Osteocyte (in vitro differentiated cells): ENCODE results near the gene RAB40A. TPM values are rescaled to one million over a fixed set of nuclear protein-coding genes. Genes with fewer than 3 reads are reported as not detected.
"Not testable (repeated sequence)": the region's sequence is repeated elsewhere in the genome, so short reads cannot be mapped to it uniquely, and the experiment has no call there.

Source experiments
- DNase-seq: peaks from one replicate; pipeline ENCODE4 v3.0.0; 2021; ENCODE audit warnings: mixed read lengths; ENCODE audit not compliant: unreplicated experiment; ENCODE audit errors: extremely low spot score
- H3K27ac Mint-ChIP-seq: one replicate; pipeline ENCODE4 v1.8.0; 2021; ENCODE audit warnings: mild to moderate bottlenecking, mixed read lengths; ENCODE audit not compliant: unreplicated experiment
- H3K27me3 Mint-ChIP-seq: one replicate; pipeline ENCODE4 v1.8.0; 2021; ENCODE audit warnings: mixed read lengths; ENCODE audit not compliant: unreplicated experiment
- H3K36me3 Mint-ChIP-seq: one replicate; pipeline ENCODE4 v1.8.0; 2021; ENCODE audit warnings: mixed read lengths; ENCODE audit not compliant: unreplicated experiment
- H3K4me1 Mint-ChIP-seq: one replicate; pipeline ENCODE4 v1.8.0; 2021; ENCODE audit warnings: mixed read lengths; ENCODE audit not compliant: unreplicated experiment
- H3K4me3 Mint-ChIP-seq: one replicate; pipeline ENCODE4 v1.8.0; 2021; ENCODE audit warnings: mild to moderate bottlenecking, moderate library complexity, mixed read lengths; ENCODE audit not compliant: unreplicated experiment
- H3K9me3 Mint-ChIP-seq: one replicate; pipeline ENCODE4 v1.8.0; 2021; ENCODE audit warnings: mixed read lengths; ENCODE audit not compliant: unreplicated experiment
- CTCF ChIP-seq: fragments of 200-600 bp; sonication (generic); IDR thresholded peaks from 2 replicates; pipeline ENCODE4 v1.5.0; 2021; ENCODE audit warnings: antibody characterized with exemption, mild to moderate bottlenecking, moderate library complexity
- total RNA-seq: library from RNA; stranded (reverse); gene quantifications from 2 replicates; pipeline ENCODE4 v1.2.1, GENCODE V29; 2021

RAB40A gene
- total RNA-seq, 1 donor from 2014 or later = 0.24 TPM

- Mint-ChIP-seq H3K4me3 (peak overlapping the region; percentile 55), H3K9me3 (peaks cover 2% of the 10 kb centered on the region), H3K27me3 (no peaks in the 10 kb centered on the region), H3K36me3 (no peaks in the 10 kb centered on the region), H3K27ac (peak overlapping the region; percentile 67), H3K4me1 (peaks cover 3% of the 10 kb centered on the region)
- no peak for DNase-seq
- peak; percentile 39 for TF ChIP-seq CTCF
These were observed 55.1 kb downstream of the RAB40A start for GRCh38 chrX:103464072-103464773.

- peaks cover 6% of the 10 kb centered on the region for H3K9me3 Mint-ChIP-seq
- DNase-seq = no peak
- no peak overlapping the region for H3K27ac Mint-ChIP-seq
- H3K4me3 Mint-ChIP-seq = no peak overlapping the region
- no peak for TF ChIP-seq CTCF
- no peaks in the 10 kb centered on the region for H3K36me3 Mint-ChIP-seq
- H3K4me1 Mint-ChIP-seq = peaks cover 3% of the 10 kb centered on the region
- H3K27me3 Mint-ChIP-seq = no peaks in the 10 kb centered on the region
These were observed 58.1 kb downstream of the RAB40A start for GRCh38 chrX:103461156-103461555.

- DNase-seq, H3K27me3 Mint-ChIP-seq, H3K9me3 Mint-ChIP-seq, H3K4me1 Mint-ChIP-seq, H3K36me3 Mint-ChIP-seq, H3K4me3 Mint-ChIP-seq, H3K27ac Mint-ChIP-seq: not testable (repeated sequence)
These were observed 59.1 kb downstream of the RAB40A start for GRCh38 chrX:103460001-103460755.

GRCh38 chrX:103453655-103454054 is 65.6 kb downstream of the RAB40A start:
- no peak for DNase-seq
- TF ChIP-seq CTCF = no peak
- Mint-ChIP-seq H3K9me3 (peaks cover 8% of the 10 kb centered on the region), H3K27me3 (no peaks in the 10 kb centered on the region), H3K27ac (peak overlapping the region; percentile 81), H3K4me3 (no peak overlapping the region), H3K4me1 (peaks cover 8% of the 10 kb centered on the region), H3K36me3 (no peaks in the 10 kb centered on the region)

Other genes starting within 250 kb of the RAB40A start
- gene TCEAL5, start 242.7 kb downstream of the RAB40A start, total RNA-seq = not detected in 2 replicates
- gene BEX2, start 208.5 kb downstream of the RAB40A start, total RNA-seq = 4.0 and 4.1 TPM in 2 replicates
- 13.4 and 14.7 TPM in 2 replicates for gene TCEAL7, start 189.2 kb downstream of the RAB40A start, total RNA-seq
- 77.0 and 90.1 TPM in 2 replicates for gene TCEAL9, start 163.0 kb downstream of the RAB40A start, total RNA-seq
- gene BEX3, start 143.0 kb downstream of the RAB40A start, total RNA-seq = 216 and 224 TPM in 2 replicates
- gene TCEAL4, start 66.0 kb upstream of the RAB40A start, total RNA-seq = 95.3 and 96.4 TPM in 2 replicates
- 36.5 and 38.4 TPM in 2 replicates for gene TCEAL3, start 88.5 kb upstream of the RAB40A start, total RNA-seq
- 29.3 and 29.8 TPM in 2 replicates for gene TCEAL1, start 109.5 kb upstream of the RAB40A start, total RNA-seq
- 417 and 433 TPM in 2 replicates for gene MORF4L2, start 167.2 kb upstream of the RAB40A start, total RNA-seq
- not detected in 2 replicates for gene TMEM31, start 191.4 kb upstream of the RAB40A start, total RNA-seq